A549 (cell line): Measurements from ENCODE around the gene TC2N. TPM values are rescaled to one million over a fixed set of nuclear protein-coding genes. Genes with fewer than 3 reads are reported as not detected.

Experiments
- ATAC-seq, 2 experiments: fragments of 200-7000 bp in 1 of 2; fragments of >200 bp in 1 of 2; cut with Nextera tagmentation in 1 of 2; cut with Tn5 transposase in 1 of 2; 3 replicates each; pipeline versions ENCODE4 v1.8.0 to v1.9.1; 2018 to 2020; ENCODE audit warnings: mild to moderate bottlenecking in 1 of 2, moderate library complexity in 1 of 2
- CTCF ChIA-PET: fragments of 300-600 bp; sonication (Branson Sonifier 250); formaldehyde crosslinking; extraction: SDS; loops from one replicate; lab custom pipeline; 2021; ENCODE audit warnings: antibody characterized with exemption, inconsistent platforms; lab: Yijun Ruan, JAX
- POLR2A ChIA-PET: fragments of 350-600 bp; formaldehyde crosslinking; extraction: SDS; loops from one replicate; lab custom pipeline; 2021; ENCODE audit warnings: antibody characterized with exemption, inconsistent platforms; lab: Yijun Ruan, JAX
- DNase-seq, 2 experiments: peaks; one replicate each; pipeline versions ENCODE4 v3.0.0 to v3.0.0-alpha.2; 2011 to 2016; ENCODE audit warnings: low read depth in 1 of 2, low spot score in 1 of 2
- FAIRE-seq: peaks from 2 replicates; lab custom pipeline; 2011; peaks lifted over from hg19 to GRCh38; lab: Jason Lieb, UNC
- H3K27ac ChIP-seq, 2 experiments: fragments of >200 bp; sonication (Bioruptor Twin); formaldehyde crosslinking; 3 replicates each; pipeline ENCODE4 v1.5.1; 2016 to 2017
- H3K4me1 ChIP-seq: fragments of >200 bp; sonication (Bioruptor Twin); formaldehyde crosslinking; 3 replicates; pipeline ENCODE4 v1.6.1; 2016
- H3K4me2 ChIP-seq: fragments of >200 bp; sonication (Bioruptor Twin); formaldehyde crosslinking; 3 replicates; pipeline ENCODE4 v1.6.1; 2016
- H3K4me3 ChIP-seq: fragments of >200 bp; sonication (Bioruptor Twin); formaldehyde crosslinking; 3 replicates; pipeline ENCODE4 v1.5.1; 2016
- H3K9me3 ChIP-seq: fragments of >200 bp; sonication (Bioruptor Twin); formaldehyde crosslinking; 3 replicates; pipeline ENCODE4 v1.6.1; 2016
- CBX8 ChIP-seq: fragments of 200-600 bp; sonication (generic); IDR thresholded peaks from 2 replicates; pipeline ENCODE4 v1.6.1; 2016
- CTCF ChIP-seq: fragments of >200 bp; sonication (Bioruptor Twin); formaldehyde crosslinking; IDR thresholded peaks from 3 replicates; pipeline ENCODE4 v1.5.1; 2016
- EHF ChIP-seq: fragments of 250-450 bp; sonication (Bioruptor Pico); IDR thresholded peaks from 2 replicates; pipeline ENCODE4 v1.5.0; 2020; ENCODE audit warnings: mild to moderate bottlenecking
- ESRRA ChIP-seq: fragments of 150-350 bp; IDR thresholded peaks from 2 replicates; pipeline ENCODE4 v1.6.1; 2014; ENCODE audit warnings: mild to moderate bottlenecking, low read length, borderline replicate concordance
- FOXS1 ChIP-seq: fragments of 250-450 bp; sonication (Bioruptor Pico); IDR thresholded peaks from 2 replicates; pipeline ENCODE4 v1.5.0; 2020; ENCODE audit warnings: mild to moderate bottlenecking, moderate library complexity
- GATA3 ChIP-seq: IDR thresholded peaks from 2 replicates; pipeline ENCODE4 v1.6.1; 2012; ENCODE audit warnings: borderline replicate concordance
- HDAC2 ChIP-seq: fragments of 200-600 bp; sonication (generic); IDR thresholded peaks from 2 replicates; pipeline ENCODE4 v1.6.1; 2016
- HEYL ChIP-seq: fragments of 250-450 bp; sonication (Bioruptor Pico); IDR thresholded peaks from 2 replicates; pipeline ENCODE4 v1.8.0; 2021; ENCODE audit warnings: mild to moderate bottlenecking, moderate library complexity
- HOXB5 ChIP-seq: fragments of 250-450 bp; sonication (Bioruptor Pico); IDR thresholded peaks from 2 replicates; pipeline ENCODE4 v1.5.0; 2020; ENCODE audit warnings: mild to moderate bottlenecking, moderate library complexity
- JUN ChIP-seq, 2 experiments: fragments of >200 bp; sonication (Bioruptor Twin); formaldehyde crosslinking; IDR thresholded peaks; 2 replicates in 1 of 2; 3 replicates in 1 of 2; pipeline ENCODE4 v1.6.1; 2016 to 2017
- KDM1A ChIP-seq: fragments of 200-600 bp; sonication (generic); IDR thresholded peaks from 2 replicates; pipeline ENCODE4 v1.6.1; 2016; ENCODE audit warnings: low read depth, mild to moderate bottlenecking
- KDM5A ChIP-seq: fragments of 200-600 bp; sonication (generic); IDR thresholded peaks from 2 replicates; pipeline ENCODE4 v1.6.1; 2016; ENCODE audit warnings: antibody characterized with exemption, mild to moderate bottlenecking
- MAZ ChIP-seq: fragments of 150-350 bp; IDR thresholded peaks from 2 replicates; pipeline ENCODE4 v1.6.1; 2014; ENCODE audit warnings: antibody characterized with exemption, low read depth, low read length, borderline replicate concordance
- NFE2L2 ChIP-seq: fragments of 150-350 bp; conservative IDR thresholded peaks from 2 replicates; pipeline ENCODE4 v1.6.1; 2014; ENCODE audit warnings: low read length
- PHF8 ChIP-seq: fragments of 200-600 bp; sonication (generic); IDR thresholded peaks from 2 replicates; pipeline ENCODE4 v1.6.1; 2016; ENCODE audit warnings: low read depth, mild to moderate bottlenecking, antibody characterized with exemption, moderate library complexity, borderline replicate concordance
- POLR2AphosphoS2 ChIP-seq: conservative IDR thresholded peaks from 2 replicates; pipeline ENCODE4 v1.6.1; 2012; ENCODE audit warnings: low read length, improper control_type of control experiment, inconsistent platforms
- RCOR1 ChIP-seq: fragments of 150-350 bp; IDR thresholded peaks from 2 replicates; pipeline ENCODE4 v1.6.1; 2014; ENCODE audit warnings: antibody characterized with exemption, low read length, low read depth
- RFX5 ChIP-seq: fragments of 450-650 bp; IDR thresholded peaks from 2 replicates; pipeline ENCODE4 v1.7.1; 2014; ENCODE audit warnings: antibody characterized with exemption, mild to moderate bottlenecking, moderate library complexity
- SREBF2 ChIP-seq: fragments of 450-650 bp; IDR thresholded peaks from 2 replicates; pipeline ENCODE4 v1.6.1; 2014; ENCODE audit warnings: mild to moderate bottlenecking, moderate library complexity
- ZFP36 ChIP-seq: fragments of 450-650 bp; IDR thresholded peaks from 2 replicates; pipeline ENCODE4 v1.6.1; 2014; ENCODE audit warnings: borderline replicate concordance; ENCODE audit not compliant: partially characterized antibody
- ZNF302 ChIP-seq: fragments of 250-450 bp; sonication (Bioruptor Pico); IDR thresholded peaks from 2 replicates; pipeline ENCODE4 v1.9.0; 2021; ENCODE audit warnings: inconsistent platforms, mild to moderate bottlenecking, moderate library complexity
- ZSCAN20 ChIP-seq: fragments of 250-450 bp; sonication (Bioruptor Pico); IDR thresholded peaks from 2 replicates; pipeline ENCODE4 v1.8.0; 2022; ENCODE audit warnings: mild to moderate bottlenecking, moderate library complexity
- WGBS: methylation state at CpG from one replicate; pipeline ENCODE4 v1.1.6; 2017; ENCODE audit errors: missing lambda C conversion rate; 5-methylcytosine and 5-hydroxymethylcytosine counted together
- polyA plus RNA-seq, 4 experiments: library from polyadenylated mRNA; depleted of rRNA in 3 of 4; stranded (reverse); fragments of >200 nt; fragmentation: RNase III in 1 of 4; extraction: RNeasy Plus Mini Kit Qiagen cat#74134 plus additional on column Dnase treatment in 1 of 4; gene quantifications; 2 replicates in 3 of 4; 3 replicates in 1 of 4; pipeline ENCODE4 v1.2.3, GENCODE V29; 2011 to 2017
- TF ChIP-seq, protein P1 (sequence below): fragments of 200-600 bp; sonication (generic); IDR thresholded peaks from 2 replicates; pipeline ENCODE4 v1.6.1; 2016; ENCODE audit warnings: antibody characterized with exemption, mild to moderate bottlenecking, moderate library complexity
- TF ChIP-seq, protein P2 (sequence below): IDR thresholded peaks from 2 replicates; pipeline ENCODE4 v1.6.1; 2012
- TF ChIP-seq, protein P3 (sequence below): fragments of 250-450 bp; sonication (Bioruptor Pico); IDR thresholded peaks from 2 replicates; pipeline ENCODE4 v1.5.0; 2020; ENCODE audit warnings: low read depth, mild to moderate bottlenecking, moderate library complexity
- TF ChIP-seq, protein P4 (sequence below): fragments of >200 bp; sonication (Bioruptor Twin); formaldehyde crosslinking; IDR thresholded peaks from 3 replicates; pipeline ENCODE4 v1.6.1; 2016
- TF ChIP-seq, protein P5 (sequence below): IDR thresholded peaks from 2 replicates; pipeline ENCODE4 v1.6.1; 2012; ENCODE audit warnings: low read depth, borderline replicate concordance

Gene TC2N
- polyA plus RNA-seq, 2 of the 4 experiments (the other 2 are of a cell fraction) = 0.43 to 5.5 TPM

DNA sequence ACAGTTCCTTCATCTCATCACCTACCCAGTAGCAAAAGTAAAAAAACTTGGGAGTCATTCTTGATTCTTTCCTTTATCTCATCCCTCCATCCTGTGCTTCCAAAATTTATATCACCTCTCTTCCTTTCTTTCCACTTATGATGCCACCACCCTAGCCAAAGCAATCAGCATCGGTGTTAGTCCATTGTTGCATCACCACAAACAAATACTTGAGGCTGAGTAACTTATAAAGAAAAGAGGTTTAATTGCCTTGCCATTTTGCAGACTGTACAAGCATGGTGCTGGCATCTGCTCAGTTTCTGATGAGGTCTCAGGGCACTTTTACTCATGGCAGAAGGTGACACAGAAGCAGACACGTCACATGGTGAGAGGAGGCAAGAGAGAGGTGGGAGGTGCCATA is 115.6 kb downstream of the TC2N start:
- Histone ChIP-seq H3K4me1 (peaks cover 20% of the 10 kb centered on the region), H3K4me2 (no peak overlapping the region), H3K4me3 (no peak overlapping the region), H3K9me3 (peaks cover 14% of the 10 kb centered on the region; the same call in 2 of the 3 replicates), H3K27ac (no peak overlapping the region)
- FAIRE-seq (no peak), DNase-seq (no peak), ATAC-seq (no peak)
- 47% methylated on average over 2 of the region's 2 CpGs for WGBS
- ChIA-PET POLR2A (no interaction called here), CTCF (no interaction called here)
- TF ChIP-seq ESRRA = no peak
- no peak for TF ChIP-seq RCOR1
- TF ChIP-seq, protein P1, sequence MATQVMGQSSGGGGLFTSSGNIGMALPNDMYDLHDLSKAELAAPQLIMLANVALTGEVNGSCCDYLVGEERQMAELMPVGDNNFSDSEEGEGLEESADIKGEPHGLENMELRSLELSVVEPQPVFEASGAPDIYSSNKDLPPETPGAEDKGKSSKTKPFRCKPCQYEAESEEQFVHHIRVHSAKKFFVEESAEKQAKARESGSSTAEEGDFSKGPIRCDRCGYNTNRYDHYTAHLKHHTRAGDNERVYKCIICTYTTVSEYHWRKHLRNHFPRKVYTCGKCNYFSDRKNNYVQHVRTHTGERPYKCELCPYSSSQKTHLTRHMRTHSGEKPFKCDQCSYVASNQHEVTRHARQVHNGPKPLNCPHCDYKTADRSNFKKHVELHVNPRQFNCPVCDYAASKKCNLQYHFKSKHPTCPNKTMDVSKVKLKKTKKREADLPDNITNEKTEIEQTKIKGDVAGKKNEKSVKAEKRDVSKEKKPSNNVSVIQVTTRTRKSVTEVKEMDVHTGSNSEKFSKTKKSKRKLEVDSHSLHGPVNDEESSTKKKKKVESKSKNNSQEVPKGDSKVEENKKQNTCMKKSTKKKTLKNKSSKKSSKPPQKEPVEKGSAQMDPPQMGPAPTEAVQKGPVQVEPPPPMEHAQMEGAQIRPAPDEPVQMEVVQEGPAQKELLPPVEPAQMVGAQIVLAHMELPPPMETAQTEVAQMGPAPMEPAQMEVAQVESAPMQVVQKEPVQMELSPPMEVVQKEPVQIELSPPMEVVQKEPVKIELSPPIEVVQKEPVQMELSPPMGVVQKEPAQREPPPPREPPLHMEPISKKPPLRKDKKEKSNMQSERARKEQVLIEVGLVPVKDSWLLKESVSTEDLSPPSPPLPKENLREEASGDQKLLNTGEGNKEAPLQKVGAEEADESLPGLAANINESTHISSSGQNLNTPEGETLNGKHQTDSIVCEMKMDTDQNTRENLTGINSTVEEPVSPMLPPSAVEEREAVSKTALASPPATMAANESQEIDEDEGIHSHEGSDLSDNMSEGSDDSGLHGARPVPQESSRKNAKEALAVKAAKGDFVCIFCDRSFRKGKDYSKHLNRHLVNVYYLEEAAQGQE = no peak
- TF ChIP-seq NFE2L2 = no peak
- no peak for TF ChIP-seq JUN (IDR thresholded peaks at IDR 0.05)
- TF ChIP-seq, protein P2, sequence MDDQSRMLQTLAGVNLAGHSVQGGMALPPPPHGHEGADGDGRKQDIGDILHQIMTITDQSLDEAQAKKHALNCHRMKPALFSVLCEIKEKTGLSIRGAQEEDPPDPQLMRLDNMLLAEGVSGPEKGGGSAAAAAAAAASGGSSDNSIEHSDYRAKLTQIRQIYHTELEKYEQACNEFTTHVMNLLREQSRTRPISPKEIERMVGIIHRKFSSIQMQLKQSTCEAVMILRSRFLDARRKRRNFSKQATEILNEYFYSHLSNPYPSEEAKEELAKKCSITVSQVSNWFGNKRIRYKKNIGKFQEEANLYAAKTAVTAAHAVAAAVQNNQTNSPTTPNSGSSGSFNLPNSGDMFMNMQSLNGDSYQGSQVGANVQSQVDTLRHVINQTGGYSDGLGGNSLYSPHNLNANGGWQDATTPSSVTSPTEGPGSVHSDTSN = no peak
- no peak for TF ChIP-seq GATA3
- TF ChIP-seq CBX8 = no peak
- TF ChIP-seq SREBF2 = no peak
- TF ChIP-seq, protein P3, sequence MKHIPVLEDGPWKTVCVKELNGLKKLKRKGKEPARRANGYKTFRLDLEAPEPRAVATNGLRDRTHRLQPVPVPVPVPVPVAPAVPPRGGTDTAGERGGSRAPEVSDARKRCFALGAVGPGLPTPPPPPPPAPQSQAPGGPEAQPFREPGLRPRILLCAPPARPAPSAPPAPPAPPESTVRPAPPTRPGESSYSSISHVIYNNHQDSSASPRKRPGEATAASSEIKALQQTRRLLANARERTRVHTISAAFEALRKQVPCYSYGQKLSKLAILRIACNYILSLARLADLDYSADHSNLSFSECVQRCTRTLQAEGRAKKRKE (CRISPR knock-in tag) = no peak
- no peak for TF ChIP-seq FOXS1 (CRISPR knock-in tag)
- TF ChIP-seq POLR2AphosphoS2 = no peak
- TF ChIP-seq PHF8 = no peak
- no peak for TF ChIP-seq ZNF302 (CRISPR knock-in tag)
- TF ChIP-seq ZSCAN20 = no peak
- TF ChIP-seq HEYL = no peak
- TF ChIP-seq EHF (CRISPR knock-in tag) = no peak
- TF ChIP-seq, protein P4, sequence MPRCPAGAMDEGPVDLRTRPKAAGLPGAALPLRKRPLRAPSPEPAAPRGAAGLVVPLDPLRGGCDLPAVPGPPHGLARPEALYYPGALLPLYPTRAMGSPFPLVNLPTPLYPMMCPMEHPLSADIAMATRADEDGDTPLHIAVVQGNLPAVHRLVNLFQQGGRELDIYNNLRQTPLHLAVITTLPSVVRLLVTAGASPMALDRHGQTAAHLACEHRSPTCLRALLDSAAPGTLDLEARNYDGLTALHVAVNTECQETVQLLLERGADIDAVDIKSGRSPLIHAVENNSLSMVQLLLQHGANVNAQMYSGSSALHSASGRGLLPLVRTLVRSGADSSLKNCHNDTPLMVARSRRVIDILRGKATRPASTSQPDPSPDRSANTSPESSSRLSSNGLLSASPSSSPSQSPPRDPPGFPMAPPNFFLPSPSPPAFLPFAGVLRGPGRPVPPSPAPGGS = no peak
- no peak for TF ChIP-seq MAZ
- no peak for TF ChIP-seq RFX5

DNA sequence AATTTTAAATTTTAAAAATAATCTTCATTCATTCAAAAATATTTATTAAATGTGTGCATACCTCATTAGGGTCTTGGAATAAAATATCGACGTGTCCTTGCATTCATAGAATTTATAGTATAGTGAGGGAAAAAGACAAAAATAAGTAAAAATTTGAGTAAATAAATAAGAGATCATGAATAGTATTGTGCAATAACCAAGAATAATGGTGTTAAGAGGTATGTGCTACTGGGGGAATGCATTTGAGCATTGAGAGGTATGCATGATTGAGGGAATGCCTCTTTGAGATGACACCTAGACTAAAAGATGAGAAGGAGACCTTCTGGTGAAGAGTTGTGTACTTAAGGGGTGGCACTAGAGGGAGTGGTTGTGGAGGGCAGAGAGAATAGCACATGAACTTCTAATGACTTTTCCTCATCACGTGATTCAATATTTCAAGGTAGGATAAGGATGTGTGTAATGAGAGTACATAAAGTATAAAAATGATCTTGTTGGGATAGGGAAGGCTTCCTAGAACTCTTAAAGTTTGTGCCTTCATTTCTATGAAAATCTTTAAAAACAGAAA is 116.6 kb downstream of the TC2N start:
- H3K4me1 ChIP-seq = peaks cover 13% of the 10 kb centered on the region; the same call in 2 of the 3 replicates
- POLR2A ChIA-PET = no interaction called here
- no peak for ATAC-seq
- FAIRE-seq = no peak
- no peak overlapping the region for H3K4me2 ChIP-seq
- CTCF ChIA-PET = no interaction called here
- no peak overlapping the region for H3K27ac ChIP-seq
- peaks cover 14% of the 10 kb centered on the region; the same call in 2 of the 3 replicates for H3K9me3 ChIP-seq
- H3K4me3 ChIP-seq = no peak overlapping the region
- DNase-seq = no peak
- WGBS = 76% methylated on average over 3 of the region's 3 CpGs
- no peak for TF ChIP-seq HDAC2
- TF ChIP-seq, protein P5, sequence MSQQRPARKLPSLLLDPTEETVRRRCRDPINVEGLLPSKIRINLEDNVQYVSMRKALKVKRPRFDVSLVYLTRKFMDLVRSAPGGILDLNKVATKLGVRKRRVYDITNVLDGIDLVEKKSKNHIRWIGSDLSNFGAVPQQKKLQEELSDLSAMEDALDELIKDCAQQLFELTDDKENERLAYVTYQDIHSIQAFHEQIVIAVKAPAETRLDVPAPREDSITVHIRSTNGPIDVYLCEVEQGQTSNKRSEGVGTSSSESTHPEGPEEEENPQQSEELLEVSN = no peak
- TF ChIP-seq CTCF = no peak
- TF ChIP-seq HOXB5 (CRISPR knock-in tag) = no peak
- no peak for TF ChIP-seq KDM1A
- TF ChIP-seq PHF8 = no peak
- TF ChIP-seq KDM5A = no peak
- TF ChIP-seq ZFP36 = no peak
- TF ChIP-seq GATA3 = no peak
